Neural progenitor cell (in vitro differentiated cells): ENCODE measurements around the gene CALHM3. TPM values are rescaled to one million over a fixed set of nuclear protein-coding genes. Genes with fewer than 3 reads are reported as not detected.

Source experiments
- DNase-seq: peaks from one replicate; pipeline ENCODE4 v3.0.0-alpha.2; 2016; ENCODE audit warnings: low spot score
- H2AFZ ChIP-seq: fragments of 200-600 bp; sonication (generic); replicated peaks from 2 replicates; pipeline ENCODE4 v1.6.1; 2016; ENCODE audit warnings: antibody characterized with exemption
- H3F3A ChIP-seq: fragments of 200-600 bp; sonication (generic); 2 replicates; pipeline ENCODE4 v1.6.1; 2016; ENCODE audit warnings: antibody characterized with exemption, low read depth
- H3K27ac ChIP-seq: fragments of 200-600 bp; sonication (generic); 2 replicates; pipeline ENCODE4 v1.5.1; 2016; ENCODE audit warnings: mild to moderate bottlenecking
- H3K27me3 ChIP-seq: fragments of 200-600 bp; sonication (generic); 2 replicates; pipeline ENCODE4 v1.6.1; 2016; ENCODE audit warnings: mild to moderate bottlenecking, moderate library complexity
- H3K36me3 ChIP-seq: fragments of 200-600 bp; sonication (generic); 2 replicates; pipeline ENCODE4 v1.5.1; 2016
- H3K4me1 ChIP-seq: fragments of 200-600 bp; sonication (generic); 2 replicates; pipeline ENCODE4 v1.6.1; 2016; ENCODE audit warnings: mixed run types
- H3K4me2 ChIP-seq: fragments of 200-600 bp; sonication (generic); 2 replicates; pipeline ENCODE4 v1.6.1; 2016
- H3K4me3 ChIP-seq: fragments of 200-600 bp; sonication (generic); 2 replicates; pipeline ENCODE4 v1.5.1; 2016
- H3K79me2 ChIP-seq: fragments of 200-600 bp; sonication (generic); 2 replicates; pipeline ENCODE4 v1.6.1; 2016; ENCODE audit warnings: low read depth
- H3K9ac ChIP-seq: fragments of 200-600 bp; sonication (generic); 2 replicates; pipeline ENCODE4 v1.6.1; 2016
- H3K9me3 ChIP-seq: fragments of 200-600 bp; sonication (generic); 2 replicates; pipeline ENCODE4 v1.5.1; 2016; ENCODE audit warnings: low read depth
- H4K20me1 ChIP-seq: fragments of 200-600 bp; sonication (generic); 2 replicates; pipeline ENCODE4 v1.6.1; 2016; ENCODE audit warnings: low read depth
- H3K27ac Mint-ChIP-seq: 3 replicates; pipeline ENCODE4 v1.8.0; 2021; ENCODE audit warnings: mixed read lengths
- H3K27me3 Mint-ChIP-seq: 2 replicates; pipeline ENCODE4 v1.8.0; 2022; ENCODE audit warnings: low read depth, mild to moderate bottlenecking, inconsistent platforms, moderate library complexity, mixed read lengths; ENCODE audit not compliant: insufficient read depth
- H3K36me3 Mint-ChIP-seq: 3 replicates; pipeline ENCODE4 v1.8.0; 2021; ENCODE audit warnings: mixed read lengths
- H3K4me1 Mint-ChIP-seq: 3 replicates; pipeline ENCODE4 v1.8.0; 2021; ENCODE audit warnings: mixed read lengths
- H3K4me3 Mint-ChIP-seq: 3 replicates; pipeline ENCODE4 v1.8.0; 2021; ENCODE audit warnings: mild to moderate bottlenecking, moderate library complexity, mixed read lengths
- H3K9me3 Mint-ChIP-seq: 3 replicates; pipeline ENCODE4 v1.8.0; 2020; ENCODE audit warnings: mixed read lengths
- EZH2 ChIP-seq: fragments of 200-600 bp; sonication (generic); IDR thresholded peaks from 2 replicates; pipeline ENCODE4 v1.6.1; 2017; ENCODE audit warnings: antibody characterized with exemption, mild to moderate bottlenecking, moderate library complexity
- EZH2phosphoT487 ChIP-seq: fragments of 200-600 bp; sonication (generic); IDR thresholded peaks from 2 replicates; pipeline ENCODE4 v1.6.1; 2017; ENCODE audit warnings: antibody characterized with exemption
- total RNA-seq: library from RNA; depleted of rRNA; stranded (reverse); fragments of >200 nt; gene quantifications from 2 replicates; pipeline ENCODE4 v1.2.3, GENCODE V29; 2015; ENCODE audit warnings: low replicate concordance
- TF ChIP-seq, protein P1 (sequence below): fragments of 200-600 bp; sonication (generic); IDR thresholded peaks from 2 replicates; pipeline ENCODE4 v1.5.1; 2017; ENCODE audit warnings: antibody characterized with exemption, mild to moderate bottlenecking

The CALHM3 gene
- total RNA-seq, 1 donor from 2014 or later, result not detected

DNA sequence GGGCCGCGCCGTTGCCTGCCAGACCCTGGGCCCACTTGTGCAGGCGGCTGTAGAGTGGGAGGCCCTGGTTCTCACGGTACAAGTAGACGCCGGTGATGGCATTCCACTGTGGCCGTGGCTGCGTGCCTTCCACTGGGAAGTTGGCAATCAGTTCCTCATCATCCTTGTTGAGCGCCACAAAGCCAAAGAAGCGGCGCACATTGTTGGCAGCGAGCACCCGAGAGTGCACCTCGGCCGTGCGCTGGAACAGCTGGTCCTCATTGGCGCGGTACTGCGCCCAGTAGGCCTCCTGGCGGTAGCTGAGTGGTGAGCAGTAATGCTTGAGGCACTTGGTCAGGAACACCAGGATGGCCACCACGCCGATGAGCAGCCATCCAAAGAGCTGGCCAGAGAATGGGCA, 31.9 kb downstream of the CALHM3 start:
- Mint-ChIP-seq H3K9me3 (no peaks in the 10 kb centered on the region), H3K4me1 (no peaks in the 10 kb centered on the region), H3K36me3 (peaks cover 20% of the 10 kb centered on the region), H3K27ac (no peak overlapping the region), H3K27me3 (peaks cover 12% of the 10 kb centered on the region), H3K4me3 (no peak overlapping the region)
- Histone ChIP-seq H3K4me3 (no peak overlapping the region), H4K20me1 (no peaks in the 10 kb centered on the region), H3K27ac (no peak overlapping the region), H3K36me3 (no peaks in the 10 kb centered on the region), H3K9me3 (no peaks in the 10 kb centered on the region), H3K4me1 (peaks cover 3% of the 10 kb centered on the region), H3K4me2 (no peak overlapping the region), H3K79me2 (no peaks in the 10 kb centered on the region), H3K9ac (no peak overlapping the region), H2AFZ (no peak overlapping the region), H3F3A (no peaks in the 10 kb centered on the region), H3K27me3 (no peaks in the 10 kb centered on the region)
- DNase-seq, result no peak
- TF ChIP-seq EZH2, result no peak
- TF ChIP-seq EZH2phosphoT487, result no peak
- TF ChIP-seq, protein P1, sequence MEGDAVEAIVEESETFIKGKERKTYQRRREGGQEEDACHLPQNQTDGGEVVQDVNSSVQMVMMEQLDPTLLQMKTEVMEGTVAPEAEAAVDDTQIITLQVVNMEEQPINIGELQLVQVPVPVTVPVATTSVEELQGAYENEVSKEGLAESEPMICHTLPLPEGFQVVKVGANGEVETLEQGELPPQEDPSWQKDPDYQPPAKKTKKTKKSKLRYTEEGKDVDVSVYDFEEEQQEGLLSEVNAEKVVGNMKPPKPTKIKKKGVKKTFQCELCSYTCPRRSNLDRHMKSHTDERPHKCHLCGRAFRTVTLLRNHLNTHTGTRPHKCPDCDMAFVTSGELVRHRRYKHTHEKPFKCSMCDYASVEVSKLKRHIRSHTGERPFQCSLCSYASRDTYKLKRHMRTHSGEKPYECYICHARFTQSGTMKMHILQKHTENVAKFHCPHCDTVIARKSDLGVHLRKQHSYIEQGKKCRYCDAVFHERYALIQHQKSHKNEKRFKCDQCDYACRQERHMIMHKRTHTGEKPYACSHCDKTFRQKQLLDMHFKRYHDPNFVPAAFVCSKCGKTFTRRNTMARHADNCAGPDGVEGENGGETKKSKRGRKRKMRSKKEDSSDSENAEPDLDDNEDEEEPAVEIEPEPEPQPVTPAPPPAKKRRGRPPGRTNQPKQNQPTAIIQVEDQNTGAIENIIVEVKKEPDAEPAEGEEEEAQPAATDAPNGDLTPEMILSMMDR, result no peak

GRCh38 chr10:103445767-103446567, 33.1 kb downstream of the CALHM3 start:
- no peaks in the 10 kb centered on the region for H3K9me3 Mint-ChIP-seq
- no peak for TF ChIP-seq EZH2phosphoT487
- TF ChIP-seq EZH2, result no peak
- TF ChIP-seq, protein P1, result no peak
- no peak overlapping the region for H3K4me3 Mint-ChIP-seq
- Histone ChIP-seq H3K27ac (no peak overlapping the region), H3K4me3 (no peak overlapping the region), H3K4me1 (no peaks in the 10 kb centered on the region), H3K9me3 (no peaks in the 10 kb centered on the region), H4K20me1 (no peaks in the 10 kb centered on the region), H3K36me3 (no peaks in the 10 kb centered on the region), H2AFZ (no peak overlapping the region), H3K4me2 (no peak overlapping the region), H3K79me2 (no peaks in the 10 kb centered on the region), H3F3A (no peaks in the 10 kb centered on the region), H3K27me3 (no peaks in the 10 kb centered on the region), H3K9ac (no peak overlapping the region)
- no peak for DNase-seq
- peaks cover 10% of the 10 kb centered on the region for H3K27me3 Mint-ChIP-seq
- H3K36me3 Mint-ChIP-seq, result peaks cover 23% of the 10 kb centered on the region
- no peaks in the 10 kb centered on the region for H3K4me1 Mint-ChIP-seq
- no peak overlapping the region for H3K27ac Mint-ChIP-seq

GRCh38 chr10:103445366-103445765, 33.7 kb downstream of the CALHM3 start:
- H3F3A ChIP-seq, result no peaks in the 10 kb centered on the region
- no peak overlapping the region for H3K4me2 ChIP-seq
- no peaks in the 10 kb centered on the region for H3K79me2 ChIP-seq
- H3K36me3 ChIP-seq, result no peaks in the 10 kb centered on the region
- no peak for DNase-seq
- peaks cover 23% of the 10 kb centered on the region for H3K36me3 Mint-ChIP-seq
- H3K4me3 ChIP-seq, result no peak overlapping the region
- peaks cover 7% of the 10 kb centered on the region for H3K27me3 Mint-ChIP-seq
- H2AFZ ChIP-seq, result no peak overlapping the region
- no peak overlapping the region for H3K27ac Mint-ChIP-seq
- no peaks in the 10 kb centered on the region for H3K4me1 Mint-ChIP-seq
- no peak overlapping the region for H3K9ac ChIP-seq
- TF ChIP-seq EZH2 (no peak), EZH2phosphoT487 (no peak)
- TF ChIP-seq, protein P1, result no peak
- no peaks in the 10 kb centered on the region for H3K9me3 Mint-ChIP-seq
- no peaks in the 10 kb centered on the region for H4K20me1 ChIP-seq
- no peak overlapping the region for H3K4me3 Mint-ChIP-seq
- H3K27me3 ChIP-seq, result no peaks in the 10 kb centered on the region
- H3K9me3 ChIP-seq, result no peaks in the 10 kb centered on the region
- H3K27ac ChIP-seq, result no peak overlapping the region
- H3K4me1 ChIP-seq, result no peaks in the 10 kb centered on the region
